ENCODE results near the gene CD58.
A peak's percentile ranks its signal among the peaks of the same experiment; 100 is the strongest.

The CD58 gene

DNA sequence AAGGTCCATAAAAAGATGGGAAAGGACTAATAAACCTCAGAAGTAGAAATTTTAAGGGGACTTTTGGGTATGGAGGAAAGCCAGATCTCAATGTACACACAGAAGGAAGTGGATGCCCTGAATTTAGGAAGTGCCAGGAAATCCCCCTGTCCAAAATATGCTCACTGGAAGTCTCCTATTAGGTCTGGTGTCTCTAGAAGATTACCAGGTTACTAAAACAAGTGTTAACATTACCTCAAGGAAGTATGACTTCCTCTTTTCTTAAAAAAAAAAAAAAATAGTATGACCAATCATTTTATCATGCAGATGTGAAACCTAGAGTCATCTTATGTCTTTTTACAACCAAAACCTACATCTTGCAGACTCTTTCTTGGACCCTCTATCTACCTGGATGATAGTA, 30.7 kb downstream of the CD58 start:
- DNase-seq (ENCODE audit: low read depth), result no peak

DNA sequence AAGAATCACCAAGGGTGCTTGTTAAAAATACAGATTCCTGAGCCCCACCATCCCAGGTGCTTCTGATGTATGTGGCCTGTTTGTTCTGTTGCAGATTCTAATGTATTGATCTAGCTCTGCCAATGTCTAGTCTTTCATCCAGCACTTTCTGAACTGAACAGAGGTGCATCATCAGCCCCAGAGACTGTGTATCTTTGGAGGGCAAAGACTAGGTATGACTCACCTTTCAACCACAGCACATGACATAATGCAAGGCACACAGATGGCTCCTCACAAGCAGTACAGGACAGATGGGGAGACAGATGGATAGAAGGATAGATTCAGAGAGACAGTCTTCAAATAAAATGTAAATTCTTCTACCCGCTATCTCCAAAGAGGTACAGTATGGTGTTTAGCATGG, 32.3 kb downstream of the CD58 start:
- peak; percentile 6 for DNase-seq (ENCODE audit: low read depth)

DNA sequence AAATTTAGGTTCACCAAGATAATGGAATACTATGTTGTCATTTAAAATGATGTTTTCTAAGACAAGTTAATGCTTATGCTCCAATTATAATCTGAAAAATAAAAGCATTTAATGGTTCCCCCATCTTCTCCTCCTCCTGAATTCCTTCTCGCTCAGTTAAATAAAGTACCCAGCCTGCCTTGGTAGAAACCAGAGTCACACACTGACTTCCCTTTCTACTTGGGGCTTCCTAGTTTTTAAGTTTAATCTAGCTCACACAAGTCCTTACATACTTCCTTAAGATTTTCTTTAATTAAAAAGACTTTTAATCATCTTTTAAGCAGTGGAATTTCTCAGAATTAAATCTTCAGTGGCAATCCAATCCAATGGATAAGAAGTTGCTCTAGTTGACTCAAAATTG, 32.9 kb downstream of the CD58 start:
- DNase-seq (ENCODE audit: low read depth), result no peak

DNA sequence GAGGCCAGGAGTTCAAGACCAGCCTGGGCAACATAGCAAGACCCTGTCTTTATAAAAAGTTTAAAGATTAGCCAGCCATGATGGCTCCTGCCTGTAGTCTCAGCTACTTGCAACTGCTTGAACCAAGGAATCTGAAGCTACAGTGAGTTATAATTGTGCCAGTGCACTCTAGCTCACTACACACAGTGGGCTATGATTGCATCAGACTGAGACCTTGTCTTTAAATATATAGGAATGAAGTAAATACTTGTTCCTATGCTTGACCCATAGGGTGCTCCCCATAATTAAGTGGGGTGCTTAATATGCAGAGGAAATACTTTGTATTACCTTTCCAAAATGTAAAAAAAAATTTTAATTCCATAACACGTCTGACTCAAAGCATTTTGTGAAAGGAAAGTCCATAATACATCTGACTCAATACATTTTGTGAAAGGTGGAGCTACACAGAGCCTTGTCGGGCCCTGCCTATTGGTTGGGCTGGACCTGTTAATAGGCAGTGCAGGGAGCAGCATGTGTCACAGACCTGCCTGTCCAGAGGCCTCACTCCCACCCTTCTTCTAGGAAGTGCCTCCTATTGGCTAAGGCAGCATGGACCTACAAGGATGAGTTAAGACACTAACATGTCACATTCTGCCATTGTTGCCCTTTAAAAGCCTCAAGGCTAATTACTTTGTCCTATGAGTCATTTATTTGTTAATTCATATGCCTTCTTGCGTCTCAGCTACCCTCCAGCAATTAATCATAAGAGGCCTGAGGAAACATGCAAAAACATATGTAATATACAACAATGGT, 33.6 kb downstream of the CD58 start:
- DNase-seq (ENCODE audit: low read depth), result peak; percentile 8

DNA sequence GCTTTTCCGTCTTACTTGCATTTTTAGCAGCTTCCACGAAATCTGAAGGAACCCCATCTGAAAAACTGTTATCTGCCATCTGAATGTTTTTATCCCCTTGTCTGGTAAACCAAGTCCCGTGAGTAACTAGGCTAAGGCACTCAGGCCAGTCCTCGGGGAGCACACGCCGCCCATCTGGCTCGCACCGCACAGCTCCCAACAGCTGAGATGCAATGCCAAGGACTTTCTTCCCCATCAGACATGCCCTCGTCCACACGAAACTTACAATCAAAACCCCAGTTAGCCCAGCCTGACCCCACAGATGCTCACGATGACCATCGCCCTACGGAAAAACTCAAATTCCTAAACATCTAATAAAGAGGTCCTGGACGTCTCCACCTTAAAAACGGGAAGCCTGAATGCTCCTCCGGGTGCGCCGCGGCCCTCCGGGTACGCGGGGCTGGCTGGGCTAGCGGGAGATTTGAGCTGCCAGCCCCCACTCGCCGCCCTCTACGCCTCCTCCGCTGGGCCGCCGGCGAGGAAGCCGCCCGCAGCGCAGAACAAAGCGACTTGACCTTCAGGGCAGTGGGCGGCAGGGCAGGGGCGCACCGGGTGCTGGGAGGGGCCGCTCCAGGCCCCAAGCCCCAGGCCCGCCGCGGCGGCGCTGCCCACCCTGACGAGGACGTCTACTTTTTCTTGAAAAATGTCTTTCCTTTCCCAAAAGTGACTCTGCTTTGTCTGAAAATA, 36.6 kb downstream of the CD58 start:
- no peak for DNase-seq (ENCODE audit: low read depth)

DNA sequence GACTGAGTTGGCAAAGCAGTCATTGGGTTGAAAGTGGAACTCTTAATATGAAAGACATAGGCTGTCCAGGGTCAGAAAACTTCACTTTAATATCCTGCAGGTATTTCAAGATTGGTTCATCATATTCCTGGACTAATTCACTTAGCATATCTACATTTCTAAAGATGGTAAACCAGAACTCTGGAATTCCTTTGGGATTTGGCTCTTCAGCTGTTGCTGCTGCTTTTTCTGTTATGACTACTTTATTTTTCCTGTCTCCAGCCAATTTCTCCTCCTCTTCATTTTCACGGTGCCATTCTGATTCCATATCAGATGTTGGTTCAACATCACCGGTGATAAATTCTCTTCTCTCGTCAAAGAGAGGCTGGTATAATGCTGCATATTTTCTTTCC, 37.4 kb downstream of the CD58 start:
- no peak for DNase-seq (ENCODE audit: low read depth)

DNA sequence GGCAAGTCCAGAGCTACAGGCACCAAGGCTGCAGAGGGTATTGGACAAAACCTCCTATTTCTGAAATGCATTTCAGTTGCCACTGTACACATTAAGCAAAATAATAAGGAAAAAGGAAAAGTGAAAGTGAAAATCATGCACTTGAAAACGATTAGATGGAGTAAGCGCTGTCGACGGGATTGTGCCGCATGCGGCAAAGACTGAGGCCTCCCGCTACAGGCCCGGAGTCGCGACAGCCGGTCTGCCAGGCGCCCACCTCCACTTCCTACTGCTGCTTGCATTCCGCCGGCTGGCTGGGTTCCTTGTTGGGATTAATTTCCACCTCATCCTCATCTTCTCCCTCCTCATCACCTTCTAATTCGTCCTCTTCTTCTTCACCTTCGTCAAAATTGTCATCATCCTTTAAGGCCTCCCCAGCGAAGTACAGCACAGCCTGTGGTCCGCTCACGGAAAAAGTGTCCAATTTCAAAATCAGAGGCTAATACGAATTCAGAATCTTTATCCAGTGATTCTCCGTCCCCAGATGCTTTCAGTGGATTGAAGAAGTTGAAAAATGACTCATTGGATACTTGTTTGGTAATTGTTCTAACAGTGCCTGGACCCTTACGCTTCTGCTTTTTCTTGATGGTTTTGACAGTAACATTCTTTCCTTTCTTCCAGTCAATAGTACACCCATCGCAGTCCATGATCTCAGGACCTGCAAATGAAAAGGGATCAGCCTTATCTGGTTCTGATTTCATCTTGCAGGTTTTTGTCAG, 38.0 kb downstream of the CD58 start:
- DNase-seq (ENCODE audit: low read depth), result no peak

DNA sequence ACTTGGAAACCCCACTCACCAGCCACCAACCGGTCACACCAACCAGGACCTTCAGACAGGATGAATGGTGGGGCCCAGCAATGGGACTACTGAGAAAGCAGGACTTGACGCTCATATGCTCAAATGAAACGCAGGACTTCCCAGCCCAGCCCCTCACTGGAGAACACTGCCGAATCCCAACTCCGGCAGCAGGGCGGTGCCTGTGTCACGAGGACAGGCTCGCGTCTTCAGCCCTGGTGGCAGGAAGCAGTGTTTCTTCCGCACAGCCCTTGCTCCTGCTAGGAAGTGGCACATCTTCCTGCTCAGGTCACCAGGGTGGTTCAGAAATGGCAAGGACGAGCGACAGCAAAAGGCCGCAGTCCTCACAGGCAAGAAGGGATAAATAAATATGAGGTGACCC, 38.9 kb downstream of the CD58 start:
- DNase-seq (ENCODE audit: low read depth), result no peak

DNA sequence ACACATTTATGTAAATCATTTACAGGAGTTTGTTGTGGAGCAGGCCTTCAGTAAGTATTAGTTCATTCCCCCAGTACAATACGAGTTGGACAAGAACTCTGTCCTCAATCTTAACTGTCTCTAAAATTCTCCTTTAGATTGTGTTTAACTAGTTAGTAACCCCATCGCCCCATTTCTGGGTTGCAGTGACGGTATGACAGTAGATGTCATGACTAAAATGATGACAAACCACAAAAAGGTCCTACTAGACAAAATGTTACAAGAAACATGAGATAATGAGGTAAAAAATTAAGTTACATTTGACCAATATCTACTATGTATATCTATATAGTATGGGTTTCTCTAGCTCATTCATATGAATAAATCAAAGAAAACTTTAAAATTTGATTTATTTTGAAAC, 41.1 kb downstream of the CD58 start:
- no peak for DNase-seq (ENCODE audit: low read depth)

DNA sequence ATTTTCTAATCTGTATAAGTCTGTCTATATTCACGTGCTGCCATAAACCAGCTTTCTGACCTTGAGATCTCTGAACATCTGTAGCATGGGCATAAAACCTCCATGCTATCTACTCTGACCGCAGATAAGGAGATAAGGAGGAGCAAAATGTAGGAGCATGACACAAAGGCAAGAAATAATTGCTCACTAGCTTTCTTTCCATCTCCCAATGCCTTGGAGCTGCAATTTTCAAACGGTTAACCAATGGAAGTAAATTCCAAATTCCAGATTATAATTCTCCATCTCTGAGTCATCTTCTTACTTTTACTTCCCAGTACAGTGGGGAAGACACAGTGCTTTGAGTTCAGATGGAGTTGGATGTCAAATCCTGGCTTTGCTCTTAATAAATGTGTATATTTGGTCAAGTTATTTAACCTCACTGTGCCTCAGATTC, 41.6 kb downstream of the CD58 start:
- no peak for DNase-seq (ENCODE audit: low read depth)

DNA sequence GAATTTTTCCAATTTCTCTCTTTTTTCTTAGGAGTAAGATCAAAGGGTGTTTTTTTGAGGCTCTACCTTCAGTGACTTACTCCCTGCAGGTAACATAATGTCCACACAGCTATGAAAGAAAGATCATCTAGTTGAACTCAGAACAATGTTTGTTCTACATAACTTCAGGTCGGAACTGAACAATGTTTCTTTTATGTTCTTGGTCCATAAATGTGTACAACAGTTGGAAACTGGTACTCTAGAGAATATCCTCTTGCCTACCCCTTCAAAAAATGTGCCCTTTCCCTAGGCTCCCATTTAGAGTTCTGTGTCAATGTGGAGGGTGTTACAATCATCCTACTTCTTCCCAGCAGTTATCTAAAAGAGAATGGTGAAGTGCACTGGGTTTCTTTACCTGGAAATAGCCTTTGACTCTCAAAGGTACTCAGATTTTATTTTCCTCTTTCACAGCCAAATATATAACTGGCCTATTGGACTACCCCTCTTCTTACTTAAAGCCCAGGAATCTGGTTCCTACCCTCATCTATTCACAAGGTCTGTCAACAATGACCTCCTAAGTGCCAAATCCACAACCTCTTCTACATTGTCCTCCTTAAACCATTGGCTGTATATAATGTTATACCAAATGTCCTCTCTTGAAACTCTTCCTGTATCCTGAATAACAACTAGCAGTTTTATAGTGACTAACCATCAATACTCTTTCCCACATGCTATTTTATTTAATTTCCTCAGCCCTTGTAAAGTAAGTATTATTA, 42.3 kb downstream of the CD58 start:
- no peak for DNase-seq (ENCODE audit: low read depth)

DNA sequence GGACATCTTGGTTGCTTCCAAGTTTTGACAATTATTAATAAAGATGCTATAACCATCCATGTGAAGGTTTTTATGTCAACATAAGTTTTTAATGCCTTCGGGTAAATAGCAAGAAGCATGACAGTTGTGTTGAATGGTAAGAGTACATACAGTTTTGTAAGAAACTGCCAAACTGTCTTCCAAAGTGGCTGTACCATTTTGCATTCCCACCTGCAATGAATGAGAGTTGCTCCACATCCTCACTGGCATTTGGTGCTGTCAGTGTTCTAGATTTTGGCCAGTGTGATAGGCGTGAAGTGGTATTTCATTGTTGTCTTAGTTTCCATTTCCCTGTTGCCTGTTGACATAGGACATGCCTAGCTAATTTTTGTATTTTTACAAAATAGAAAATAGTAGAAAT, 45.4 kb downstream of the CD58 start:
- DNase-seq (ENCODE audit: low read depth), result no peak

DNA sequence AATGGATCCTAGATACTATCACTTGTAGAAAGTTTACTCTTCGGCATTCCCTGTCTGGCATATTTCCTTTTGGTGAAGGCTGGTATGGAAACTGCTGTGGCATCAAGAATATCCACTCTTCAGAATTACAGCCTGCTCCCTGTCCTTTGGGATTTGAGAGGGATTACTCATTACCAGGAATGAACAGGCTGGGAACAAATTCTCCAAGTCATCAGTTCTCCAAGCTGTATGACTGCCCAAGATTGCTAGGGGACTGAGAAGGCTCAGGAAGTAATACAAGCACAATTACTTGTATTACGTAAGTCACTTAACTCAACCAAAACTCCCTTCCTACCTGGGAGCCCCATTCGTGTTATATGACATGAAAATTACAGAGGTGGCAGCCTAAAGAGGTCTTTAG, 49.6 kb downstream of the CD58 start:
- DNase-seq (ENCODE audit: low read depth), result peak; percentile 64

DNA sequence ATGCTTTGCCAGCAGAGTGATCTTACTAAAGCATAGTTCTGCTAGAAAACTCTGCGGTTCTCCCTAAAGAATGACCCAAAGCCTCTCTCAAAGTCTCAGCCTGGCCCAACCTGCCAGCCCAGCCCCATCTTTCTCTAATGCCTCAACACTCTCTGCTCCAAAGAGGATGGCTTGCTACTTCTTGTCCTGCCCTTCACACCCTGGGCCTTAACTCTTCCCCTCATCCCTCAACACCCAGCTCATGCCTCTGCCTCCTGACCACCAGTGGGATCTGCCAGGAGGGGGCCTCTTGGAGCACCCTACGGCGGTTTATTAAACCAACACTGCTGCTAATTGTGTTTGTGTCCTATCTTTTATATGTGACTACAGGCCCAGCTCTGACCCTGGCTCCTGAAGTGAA, 52.4 kb downstream of the CD58 start:
- DNase-seq (ENCODE audit: low read depth), result no peak

DNA sequence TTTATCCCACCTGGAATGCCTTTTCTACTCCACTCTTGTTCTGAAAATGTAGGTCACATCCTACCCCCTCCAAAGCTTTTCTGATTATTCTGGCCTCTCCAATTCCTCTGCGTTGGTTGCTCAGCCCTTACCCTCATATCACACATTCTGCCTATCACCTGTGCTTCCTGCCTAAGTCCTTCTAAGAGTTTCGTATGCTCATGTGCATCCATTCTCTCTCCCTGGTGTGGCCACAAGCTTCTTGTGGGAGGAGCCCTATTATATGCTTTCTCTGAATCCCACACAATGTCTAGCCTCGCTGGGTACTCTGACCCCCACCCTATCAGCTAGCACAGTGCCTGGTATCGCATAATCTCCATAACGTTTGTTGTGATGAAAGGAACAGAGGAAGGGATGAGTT, 54.2 kb downstream of the CD58 start:
- no peak for DNase-seq (ENCODE audit: low read depth)

DNA sequence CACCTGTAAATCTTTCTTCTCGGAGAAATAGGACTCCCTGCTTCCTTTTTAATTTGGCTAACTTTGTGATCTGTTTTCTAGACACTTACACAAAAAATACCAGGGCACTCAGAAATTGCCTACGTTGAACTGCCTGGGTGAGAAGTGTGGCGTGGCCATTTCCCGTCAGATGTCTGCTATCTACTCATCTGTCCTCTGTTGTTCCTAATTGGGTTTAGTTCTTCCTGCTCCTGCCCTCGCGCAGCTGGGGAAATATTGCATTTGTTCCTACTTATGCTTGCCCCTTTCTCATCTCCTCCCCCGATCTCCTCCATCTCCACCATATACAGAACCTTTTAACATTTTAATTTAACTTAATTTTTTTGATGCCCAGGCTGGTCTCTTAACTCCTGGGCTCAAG, 55.1 kb downstream of the CD58 start:
- no peak for DNase-seq (ENCODE audit: low read depth)

DNA sequence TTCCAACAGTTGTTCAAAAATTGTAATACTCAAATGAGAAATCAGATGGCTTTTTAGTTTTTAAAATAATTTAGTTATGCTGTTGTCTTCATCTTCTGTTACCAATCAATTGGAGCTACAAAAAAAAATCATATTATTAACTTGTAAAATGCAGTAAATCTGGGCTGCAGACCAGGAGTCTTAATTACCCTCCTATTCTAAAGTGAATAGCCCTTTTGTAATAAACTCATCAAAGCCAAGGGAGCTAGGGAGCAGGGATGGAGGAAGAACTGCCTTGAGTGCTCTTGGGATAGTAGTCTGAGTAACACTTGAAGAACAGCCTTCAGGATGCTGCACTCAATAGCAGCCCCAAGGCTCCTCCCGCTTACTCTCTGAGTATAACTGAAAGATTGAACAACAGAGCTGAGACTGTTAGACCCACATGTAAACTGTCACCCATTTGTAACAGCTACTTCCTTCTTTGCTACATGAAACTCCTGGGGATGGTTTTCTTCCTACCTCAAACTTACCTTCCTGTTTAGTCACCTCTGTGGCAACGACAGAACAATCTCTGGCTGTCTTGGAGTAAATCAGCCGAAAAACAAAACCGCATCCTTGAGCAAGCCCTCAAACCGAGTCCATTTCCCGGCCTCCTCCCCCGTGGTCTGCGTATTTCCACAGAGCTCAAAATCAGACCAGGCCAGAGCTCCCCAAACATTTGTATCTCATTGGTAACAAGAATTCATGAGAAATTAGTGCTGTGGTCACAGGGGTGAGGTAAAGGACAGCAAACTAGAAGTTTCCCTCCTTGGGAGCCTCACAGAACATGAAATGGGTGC, 55.9 kb downstream of the CD58 start:
- DNase-seq (ENCODE audit: low read depth), result no peak

DNA sequence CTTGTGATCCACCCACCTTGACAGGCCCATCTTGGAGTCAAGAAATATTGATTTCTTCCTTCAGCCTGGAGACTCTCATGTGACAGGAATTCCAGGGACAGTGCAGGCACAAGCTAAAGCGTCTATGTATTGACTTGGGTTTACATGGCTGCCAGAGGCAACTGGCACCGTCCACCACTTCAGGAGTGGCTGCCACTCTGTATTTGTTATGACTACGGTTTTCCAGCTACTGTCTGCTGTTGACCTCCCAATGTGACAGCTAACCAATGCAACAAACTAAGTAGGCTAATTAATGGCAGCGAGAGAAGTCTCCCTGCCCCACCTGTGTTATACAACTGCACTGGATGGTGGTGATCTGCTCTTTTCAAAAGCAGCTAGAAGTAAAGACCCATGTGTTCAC, 56.9 kb downstream of the CD58 start:
- DNase-seq (ENCODE audit: low read depth), result no peak

DNA sequence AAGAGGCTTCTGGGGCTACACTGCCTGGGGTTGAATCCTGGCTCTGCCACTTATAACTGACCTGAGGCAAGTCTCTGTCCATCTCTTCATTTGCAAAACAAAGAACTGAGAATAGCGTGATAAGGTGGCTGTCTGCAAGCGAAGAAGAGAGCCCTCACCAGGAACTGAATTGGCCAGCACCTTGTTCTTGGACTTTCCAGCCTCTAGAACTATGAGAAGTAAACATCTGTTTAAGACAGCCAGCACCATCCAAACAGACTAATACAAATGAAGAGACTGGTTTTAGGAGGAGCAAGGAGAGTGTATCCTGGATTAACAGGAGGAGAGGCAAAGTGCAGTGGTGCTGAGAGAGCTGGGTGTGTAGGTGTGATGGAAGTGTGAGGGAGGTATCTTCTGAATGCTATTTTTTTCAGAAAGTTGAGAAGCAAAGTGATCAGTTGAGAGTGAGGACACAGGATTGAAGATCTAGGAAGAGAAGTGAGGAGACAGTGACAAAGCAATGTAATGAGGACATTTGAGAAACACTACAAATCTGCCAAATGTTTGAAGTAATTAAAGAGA, 59.3 kb downstream of the CD58 start:
- no peak for DNase-seq (ENCODE audit: low read depth)

DNA sequence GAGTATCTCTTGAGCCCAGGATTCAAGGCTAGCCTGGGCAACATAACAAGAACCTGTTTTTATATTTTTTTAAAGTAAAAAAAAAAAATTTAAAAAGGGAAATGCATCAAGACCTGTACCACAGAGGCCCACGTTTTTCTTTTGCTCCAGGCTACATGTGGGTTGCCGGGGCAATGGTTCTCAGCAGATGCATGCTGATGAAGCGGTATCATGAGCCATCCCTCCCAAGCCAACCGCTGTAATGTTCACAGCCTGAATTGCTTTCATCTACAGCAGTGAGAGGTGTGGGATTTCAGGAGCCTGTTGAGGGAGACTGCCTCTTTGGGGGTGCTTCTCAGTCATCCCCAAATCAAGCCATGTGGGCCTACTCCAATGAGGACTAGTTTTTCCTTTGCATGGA, 60.5 kb downstream of the CD58 start:
- DNase-seq (ENCODE audit: low read depth), result no peak

Measured in GM04503 (cell line).